K562 (cell line): ENCODE data around the gene CACNA1E. TPM values are rescaled to one million over a fixed set of nuclear protein-coding genes. Genes with fewer than 3 reads are reported as not detected.

Experiments used
- ATAC-seq: fragments of 200-7000 bp; cut with Tn5 transposase; 3 replicates; pipeline ENCODE4 v1.9.1; 2020; ENCODE audit warnings: moderate library complexity
- BruUV-seq: library from RNA; stranded (reverse); fragments of 400-500 nt; replicated peaks from 2 replicates; lab custom pipeline; 2021; lab: Mats Ljungman, UMichigan
- CTCF ChIA-PET: fragments of 300-600 bp; formaldehyde crosslinking; extraction: SDS; loops from one replicate; lab custom pipeline; 2021; ENCODE audit warnings: low intra/inter-chr PET ratio; lab: Yijun Ruan, JAX
- POLR2A ChIA-PET: fragments of 300-600, 350-650 bp; sonication (Branson Sonifier 250); formaldehyde crosslinking; extraction: SDS; loops from one replicate; lab custom pipeline; 2021; ENCODE audit warnings: antibody characterized with exemption, inconsistent platforms; lab: Yijun Ruan, JAX
- DNase-seq, 4 experiments: peaks; one replicate each; pipeline versions ENCODE4 v3.0.0 to v3.0.0-alpha.2; 2011 to 2018; ENCODE audit warnings: low spot score in 3 of 4, mixed read lengths in 3 of 4; ENCODE audit errors: extremely low read depth in 1 of 4
- FAIRE-seq: peaks from 2 replicates; lab custom pipeline; 2011; peaks lifted over from hg19 to GRCh38; lab: Jason Lieb, UNC
- H2AFZ ChIP-seq: 2 replicates; pipeline ENCODE4 v1.6.0; 2011; ENCODE audit warnings: low read depth, low read length, control low read depth, inconsistent platforms
- H3K27ac ChIP-seq: fragments of 200-600 bp; 3 replicates; pipeline ENCODE4 v1.8.0; 2011; ENCODE audit warnings: low read depth, mild to moderate bottlenecking, control low read depth, inconsistent platforms, low read length, moderate library complexity, mixed read lengths; ENCODE audit errors: extremely low read depth
- H3K27me3 ChIP-seq, 2 experiments: fragments of 300-600 bp in 1 of 2; 2 replicates in 1 of 2; 3 replicates in 1 of 2; pipeline versions ENCODE4 v1.6.0 to v1.8.0; 2011; ENCODE audit warnings: inconsistent platforms in 2 of 2, low read length in 2 of 2, mild to moderate bottlenecking in 1 of 2, mixed read lengths in 1 of 2, moderate library complexity in 1 of 2; ENCODE audit not compliant: control insufficient read depth in 2 of 2, insufficient read depth in 2 of 2
- H3K36me3 ChIP-seq: fragments of 300-600 bp; 3 replicates; pipeline ENCODE4 v1.8.0; 2011; ENCODE audit warnings: mild to moderate bottlenecking, low read length, inconsistent platforms; ENCODE audit not compliant: control insufficient read depth, insufficient read depth
- H3K4me1 ChIP-seq, 2 experiments: fragments of 200-600 bp in 1 of 2; replicated peaks in 1 of 2; 2 replicates in 1 of 2; 3 replicates in 1 of 2; pipeline versions ENCODE4 v1.5.1 to v1.8.0; 2011; ENCODE audit warnings: inconsistent platforms in 2 of 2, low read length in 2 of 2, mild to moderate bottlenecking in 1 of 2, mixed read lengths in 1 of 2, moderate library complexity in 1 of 2; ENCODE audit not compliant: control insufficient read depth in 2 of 2, insufficient read depth in 2 of 2
- H3K4me2 ChIP-seq: 2 replicates; pipeline ENCODE4 v1.6.1; 2011; ENCODE audit warnings: low read length, control low read depth, inconsistent platforms, mixed read lengths; ENCODE audit not compliant: insufficient read depth
- H3K4me3 ChIP-seq: fragments of 200-600 bp; sonication (generic), shearing (Covaris generic); 2 replicates; pipeline ENCODE4 v1.5.1; 2016; ENCODE audit warnings: control low read depth, inconsistent platforms
- H3K79me2 ChIP-seq: fragments of 200-600 bp; 3 replicates; pipeline ENCODE4 v1.8.0; 2011; ENCODE audit warnings: low read length, inconsistent platforms; ENCODE audit not compliant: control insufficient read depth, insufficient read depth
- H3K9ac ChIP-seq, 2 experiments: 2 replicates each; pipeline versions ENCODE4 v1.6.0 to v1.6.1; 2011; ENCODE audit warnings: low read depth in 2 of 2, low read length in 2 of 2, control low read depth in 1 of 2, inconsistent platforms in 1 of 2, mild to moderate bottlenecking in 1 of 2, mixed read lengths in 1 of 2; ENCODE audit not compliant: insufficient read depth in 1 of 2
- H3K9me1 ChIP-seq: one replicate; pipeline ENCODE4 v1.6.0; 2011; ENCODE audit warnings: inconsistent platforms, mild to moderate bottlenecking, low read length, moderate library complexity; ENCODE audit not compliant: control insufficient read depth, insufficient read depth
- H3K9me3 ChIP-seq: replicated peaks from 2 replicates; pipeline ENCODE4 v1.5.1; 2011; ENCODE audit warnings: low read depth, low read length, inconsistent platforms; ENCODE audit not compliant: control insufficient read depth, insufficient read depth
- H4K20me1 ChIP-seq: replicated peaks from 2 replicates; pipeline ENCODE4 v1.6.1; 2011; ENCODE audit warnings: low read length, inconsistent platforms, mixed read lengths; ENCODE audit not compliant: control insufficient read depth, insufficient read depth
- BCOR ChIP-seq: fragments of 450-650 bp; IDR thresholded peaks from 2 replicates; pipeline ENCODE4 v1.6.1; 2016
- CBX2 ChIP-seq: fragments of 200-600 bp; sonication (generic); IDR thresholded peaks from one replicate; pipeline ENCODE4 v1.6.1; 2012; ENCODE audit warnings: mild to moderate bottlenecking, low read length, inconsistent platforms; ENCODE audit not compliant: insufficient read depth, poor library complexity, severe bottlenecking
- ERF ChIP-seq: fragments of 450-650 bp; formaldehyde crosslinking; IDR thresholded peaks from 2 replicates; pipeline ENCODE4 v1.4.0; 2020; ENCODE audit warnings: mild to moderate bottlenecking, mixed read lengths
- FOS ChIP-seq: IDR thresholded peaks from 3 replicates; pipeline ENCODE4 v1.6.1; 2011; ENCODE audit not compliant: insufficient read length; ENCODE audit errors: extremely low read depth
- NFIC ChIP-seq: fragments of 450-650 bp; IDR thresholded peaks from 2 replicates; pipeline ENCODE4 v1.6.1; 2017; ENCODE audit warnings: mild to moderate bottlenecking, inconsistent platforms
- NUFIP1 ChIP-seq: fragments of 450-650 bp; IDR thresholded peaks from 2 replicates; pipeline ENCODE4 v1.6.1; 2018; ENCODE audit not compliant: partially characterized antibody
- TOE1 ChIP-seq, 2 experiments: fragments of 450-650 bp in 1 of 2; sonication (generic) in 1 of 2; formaldehyde crosslinking in 1 of 2; IDR thresholded peaks; 2 replicates each; pipeline versions ENCODE4 v1.7.1 to v1.8.0; 2016 to 2022; ENCODE audit warnings: borderline replicate concordance in 2 of 2, mild to moderate bottlenecking in 2 of 2, antibody characterized with exemption in 1 of 2, inconsistent platforms in 1 of 2, low read depth in 1 of 2, missing genetic modification reagents in 1 of 2, moderate library complexity in 1 of 2
- ZNF277 ChIP-seq: fragments of 250-450 bp; sonication (Bioruptor Pico); IDR thresholded peaks from 2 replicates; pipeline ENCODE4 v1.8.0; 2022; ENCODE audit warnings: inconsistent platforms, mild to moderate bottlenecking, moderate library complexity, borderline replicate concordance
- ZNF444 ChIP-seq: fragments of 250-450 bp; sonication (Bioruptor Pico); IDR thresholded peaks from 2 replicates; pipeline ENCODE4 v1.4.0; 2020; ENCODE audit warnings: mild to moderate bottlenecking, moderate library complexity
- ZNF717 ChIP-seq: fragments of 250-450 bp; sonication (Bioruptor Pico); IDR thresholded peaks from 2 replicates; pipeline ENCODE4 v1.5.0; 2021
- WGBS: fragments of 100-300 bp; shearing (Covaris generic); methylation state at CpG from one replicate; pipeline ENCODE4 v1.1.6; 2016; ENCODE audit warnings: low coverage, mixed read lengths; ENCODE audit not compliant: insufficient coverage; ENCODE audit errors: missing lambda C conversion rate; 5-methylcytosine and 5-hydroxymethylcytosine counted together
- in situ Hi-C: fragments of 300-500 bp; cut with MboI; formaldehyde crosslinking; loops from 4 replicates; pipeline ENCODE4 v1.15.0; 2018; ENCODE audit warnings: inconsistent platforms, mixed read lengths
- intact Hi-C: fragments of 100-400 bp; cut with micrococcal nuclease; formaldehyde crosslinking; loops from 2 replicates; pipeline ENCODE4 v1.14.2; 2022
- polyA plus RNA-seq, 8 experiments: library from polyadenylated mRNA; depleted of rRNA in 4 of 8; stranded (reverse) in 5 of 8; unstranded in 3 of 8; fragments of >200 nt; fragmentation: Nextera tagmentation in 2 of 8; fragmentation: Illumina TruSeq in 1 of 8; extraction: Ambion mirVana in 2 of 8; extraction: Trizol in 1 of 8; gene quantifications; 2 replicates each; pipeline versions ENCODE4 v1.2.1 to v1.2.3, GENCODE V29; 2011 to 2014; ENCODE audit warnings: inconsistent platforms in 1 of 8, missing spikeins in 1 of 8
- total RNA-seq, 7 experiments: library from RNA; depleted of rRNA in 6 of 7; stranded (reverse); fragments of >200 nt in 6 of 7; fragmentation: Illumina TruSeq in 2 of 7; extraction: Trizol in 2 of 7; gene quantifications; 2 replicates each; pipeline versions ENCODE4 v1.2.1 to v1.2.3, GENCODE V29; 2011 to 2021; ENCODE audit warnings: low replicate concordance in 1 of 7
- TF ChIP-seq, protein P1 (sequence below): sonication (generic); formaldehyde crosslinking; IDR thresholded peaks from 2 replicates; pipeline ENCODE4 v1.8.0; 2022; ENCODE audit warnings: mild to moderate bottlenecking, missing genetic modification reagents

The CACNA1E gene
- total and polyA plus RNA-seq, 9 of the 15 experiments (the other 6 are each of a cell fraction or from before 2014, with no cell fraction given), result under 0.01 to 0.04 TPM; not detected in 7

GRCh38 chr1:181588631-181589030 lies 105.3 kb downstream of the CACNA1E start:
- Histone ChIP-seq H2AFZ (no peak overlapping the region), H3K4me2 (no peak overlapping the region), H3K4me1 (no peaks in the 10 kb centered on the region), H3K36me3 (no peaks in the 10 kb centered on the region), H3K27me3 (peaks cover 2 to 10% of the 10 kb centered on the region in 2 experiments; a peak in 3 of 5 replicates), H4K20me1 (no peaks in the 10 kb centered on the region), H3K79me2 (no peaks in the 10 kb centered on the region), H3K9me1 (no peaks in the 10 kb centered on the region)
- no peak for DNase-seq
- in situ Hi-C loops, result no loop called here
- POLR2A ChIA-PET, result interaction anchor here (0.8 kb wide), 1 partner anchor 1621 kb away, joined by 3 read pairs; no protein-coding TSS in a partner anchor
- FAIRE-seq, result no peak
- intact Hi-C loops, result no loop called here
- CTCF ChIA-PET, result no interaction called here
- 5% methylated on average over 4 of the region's 4 CpGs for WGBS
- ATAC-seq, result no peak
- no TSS peak for BruUV-seq
- TF ChIP-seq NUFIP1 (no peak), ZNF444 (CRISPR knock-in tag) (no peak), CBX2 (no peak), NFIC (peak; percentile 29; the same call in 1 of the 2 replicates), ERF (CRISPR knock-in tag) (no peak)
- TF ChIP-seq, all 486 proteins: peak for 1
- Histone ChIP-seq H3K27ac (no peak overlapping the region), H3K9ac (no peak overlapping the region), H3K4me3 (no peak overlapping the region), H3K9me3 (no peaks in the 10 kb centered on the region)

- ChIA-PET POLR2A (no interaction called here), CTCF (no interaction called here)
- no peaks in the 10 kb centered on the region for H4K20me1 ChIP-seq
- no peak overlapping the region for H3K9ac ChIP-seq
- in situ Hi-C loops (no loop called here), intact Hi-C loops (no loop called here)
- H3K79me2 ChIP-seq, result no peaks in the 10 kb centered on the region
- DNase-seq (no peak), FAIRE-seq (no peak), ATAC-seq (no peak)
- H3K27ac ChIP-seq, result no peak overlapping the region
- H3K4me2 ChIP-seq, result no peak overlapping the region
- no peaks in the 10 kb centered on the region for H3K4me1 ChIP-seq
- no peaks in the 10 kb centered on the region for H3K9me1 ChIP-seq
- no peak for TF ChIP-seq BCOR
- no peak for TF ChIP-seq ZNF277 (CRISPR knock-in tag)
- TF ChIP-seq TOE1 (IDR thresholded peaks at IDR 0.05; ENCODE audit: borderline replicate concordance), result no peak
- TF ChIP-seq TOE1 (CRISPR knock-in tag; IDR thresholded peaks at IDR 0.05; ENCODE audit: borderline replicate concordance, low read depth), result no peak
- TF ChIP-seq, protein P1, sequence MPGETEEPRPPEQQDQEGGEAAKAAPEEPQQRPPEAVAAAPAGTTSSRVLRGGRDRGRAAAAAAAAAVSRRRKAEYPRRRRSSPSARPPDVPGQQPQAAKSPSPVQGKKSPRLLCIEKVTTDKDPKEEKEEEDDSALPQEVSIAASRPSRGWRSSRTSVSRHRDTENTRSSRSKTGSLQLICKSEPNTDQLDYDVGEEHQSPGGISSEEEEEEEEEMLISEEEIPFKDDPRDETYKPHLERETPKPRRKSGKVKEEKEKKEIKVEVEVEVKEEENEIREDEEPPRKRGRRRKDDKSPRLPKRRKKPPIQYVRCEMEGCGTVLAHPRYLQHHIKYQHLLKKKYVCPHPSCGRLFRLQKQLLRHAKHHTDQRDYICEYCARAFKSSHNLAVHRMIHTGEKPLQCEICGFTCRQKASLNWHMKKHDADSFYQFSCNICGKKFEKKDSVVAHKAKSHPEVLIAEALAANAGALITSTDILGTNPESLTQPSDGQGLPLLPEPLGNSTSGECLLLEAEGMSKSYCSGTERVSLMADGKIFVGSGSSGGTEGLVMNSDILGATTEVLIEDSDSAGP (CRISPR knock-in tag), result no peak
- no peak for TF ChIP-seq FOS
- no peak for TF ChIP-seq ZNF717 (CRISPR knock-in tag)
- TF ChIP-seq, all 486 proteins: peak for 0
- Histone ChIP-seq H3K4me3 (no peak overlapping the region), H3K27me3 (peaks cover 0 to 16% of the 10 kb centered on the region in 2 experiments; a peak in 2 of 5 replicates), H3K9me3 (no peaks in the 10 kb centered on the region), H2AFZ (no peak overlapping the region), H3K36me3 (no peaks in the 10 kb centered on the region)
- 0% methylated on average over 6 of the region's 6 CpGs for WGBS
- BruUV-seq, result no TSS peak
These were observed 109.0 kb downstream of the CACNA1E start for GRCh38 chr1:181592255-181592859.
